Measurements from ENCODE around the gene DUOXA1.
"Not testable (repeated sequence)": the region's sequence is repeated elsewhere in the genome, so short reads cannot be mapped to it uniquely, and the experiment has no call there.

The DUOXA1 gene

DNA sequence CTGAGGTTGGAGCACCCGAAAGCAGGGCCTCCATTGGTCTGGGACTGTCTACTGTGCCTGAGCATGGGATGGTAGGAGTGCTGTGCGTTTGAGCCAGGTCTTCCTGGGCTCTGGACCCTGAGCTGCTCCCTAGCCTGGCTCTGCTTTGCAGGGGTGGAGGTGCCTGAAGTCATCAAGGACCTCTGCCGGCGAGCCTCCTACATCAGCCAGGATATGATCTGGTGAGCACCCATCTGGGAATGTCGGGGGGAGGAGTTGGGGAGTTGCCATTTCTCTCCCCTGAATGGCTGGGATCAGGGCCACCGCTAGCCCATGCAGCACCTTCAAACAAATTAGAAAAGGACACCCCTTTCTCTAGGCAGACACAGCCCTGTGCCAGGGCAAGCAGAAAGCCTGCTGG lies 20.8 kb upstream of the DUOXA1 start:
- no peak for DNase-seq (ENCODE audit: low read depth)

- DNase-seq (ENCODE audit: low read depth) = no peak
Observed at GRCh38 chr15:45149060-45149459, 19.4 kb upstream of the DUOXA1 start.

GRCh38 chr15:45148076-45149059 lies 18.7 kb upstream of the DUOXA1 start:
- DNase-seq (ENCODE audit: low read depth) = no peak

- DNase-seq (ENCODE audit: low read depth) = no peak
Observed at GRCh38 chr15:45147606-45148005, 17.9 kb upstream of the DUOXA1 start.

GRCh38 chr15:45146405-45146804 lies 16.7 kb upstream of the DUOXA1 start:
- DNase-seq (ENCODE audit: low read depth) = no peak

GRCh38 chr15:45144775-45145174 lies 15.1 kb upstream of the DUOXA1 start:
- DNase-seq (ENCODE audit: low read depth) = no peak

DNA sequence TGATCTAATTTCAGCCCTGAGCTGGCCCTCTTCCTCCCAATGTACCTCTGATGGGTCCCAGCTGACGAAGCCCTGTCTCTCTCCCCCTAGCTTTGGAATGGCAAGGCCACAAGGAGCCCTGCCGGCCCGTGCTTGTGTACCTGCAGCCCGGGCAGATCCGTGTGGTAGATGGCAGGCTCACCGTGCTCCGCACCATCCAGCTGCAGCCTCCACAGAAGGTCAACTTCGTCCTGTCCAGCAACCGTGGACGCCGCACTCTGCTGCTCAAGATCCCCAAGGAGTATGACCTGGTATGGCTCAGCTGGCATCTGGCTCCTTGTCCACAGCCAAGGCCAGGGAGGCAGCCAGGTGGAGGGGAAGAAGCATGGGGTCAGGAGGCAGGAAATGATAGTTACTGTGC lies 14.3 kb upstream of the DUOXA1 start:
- DNase-seq (ENCODE audit: low read depth) = no peak

- no peak for DNase-seq (ENCODE audit: low read depth)
Observed at GRCh38 chr15:45143056-45143455, 13.4 kb upstream of the DUOXA1 start.

- no peak for DNase-seq (ENCODE audit: low read depth)
Observed at GRCh38 chr15:45141386-45141785, 11.7 kb upstream of the DUOXA1 start.

GRCh38 chr15:45140557-45141250 lies 11.0 kb upstream of the DUOXA1 start:
- DNase-seq (ENCODE audit: low read depth) = no peak

DNA sequence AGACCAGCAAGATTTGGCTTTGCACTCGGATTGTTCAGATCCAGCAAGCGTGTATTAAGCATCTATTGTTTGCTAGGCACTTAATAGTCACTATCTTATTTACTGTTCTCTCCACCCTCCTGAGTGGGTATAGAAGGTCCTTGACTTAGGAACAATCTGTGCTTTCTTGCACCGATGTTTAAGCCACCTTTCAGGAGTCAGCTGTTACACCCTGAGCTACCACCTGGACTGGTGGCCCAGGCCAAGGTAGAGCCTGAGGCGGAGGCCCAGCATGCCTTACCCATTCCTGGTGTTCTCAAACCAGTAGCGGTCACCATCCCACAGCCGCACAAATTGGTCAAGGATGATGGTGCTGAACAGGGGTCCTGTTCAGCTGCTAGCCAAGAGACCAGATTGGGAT lies 10.1 kb upstream of the DUOXA1 start:
- DNase-seq (ENCODE audit: low read depth) = no peak

DNA sequence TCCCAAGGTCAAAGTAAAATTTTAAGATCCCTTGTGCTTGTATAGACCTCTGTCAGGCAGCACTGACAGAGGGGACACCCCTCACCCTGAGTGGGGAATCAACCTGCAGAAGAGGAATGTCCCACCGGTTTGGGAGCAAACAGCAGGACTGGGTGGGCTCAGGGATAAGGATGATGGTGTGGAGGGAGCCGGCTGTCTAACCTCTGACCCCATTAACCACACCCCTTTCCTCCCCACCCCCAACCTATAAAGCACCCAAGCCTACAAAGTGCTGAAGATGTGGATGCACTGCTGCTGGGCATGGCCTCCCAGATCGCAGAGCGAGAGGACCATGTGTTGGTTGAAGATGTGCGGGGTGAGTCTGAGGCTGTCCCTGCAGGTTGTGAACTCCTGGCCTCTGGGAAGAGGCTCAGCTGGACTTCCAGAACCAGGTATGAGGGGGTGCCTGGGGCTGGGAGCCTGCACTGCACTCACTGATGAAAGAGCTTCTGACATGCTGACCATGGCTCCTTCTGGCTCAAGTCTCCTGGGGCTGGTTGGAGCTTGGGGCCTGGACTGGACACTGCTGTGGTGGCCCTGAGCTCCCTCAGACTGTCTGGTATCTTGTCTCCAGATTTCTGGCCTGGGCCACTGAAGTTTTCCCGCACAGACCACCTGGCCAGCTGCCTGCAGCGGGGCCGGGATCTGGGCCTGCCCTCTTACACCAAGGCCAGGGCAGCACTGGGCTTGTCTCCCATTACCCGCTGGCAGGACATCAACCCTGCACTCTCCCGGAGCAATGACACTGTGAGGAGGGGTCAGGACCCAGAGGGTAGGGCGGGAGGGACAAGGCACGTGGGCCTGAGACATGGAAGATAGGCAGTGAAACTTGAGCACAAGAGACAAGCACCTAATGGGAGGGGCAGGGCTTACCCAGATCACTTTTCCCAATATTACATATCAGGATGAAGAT lies 9.4 kb upstream of the DUOXA1 start:
- no peak for DNase-seq (ENCODE audit: low read depth)

DNA sequence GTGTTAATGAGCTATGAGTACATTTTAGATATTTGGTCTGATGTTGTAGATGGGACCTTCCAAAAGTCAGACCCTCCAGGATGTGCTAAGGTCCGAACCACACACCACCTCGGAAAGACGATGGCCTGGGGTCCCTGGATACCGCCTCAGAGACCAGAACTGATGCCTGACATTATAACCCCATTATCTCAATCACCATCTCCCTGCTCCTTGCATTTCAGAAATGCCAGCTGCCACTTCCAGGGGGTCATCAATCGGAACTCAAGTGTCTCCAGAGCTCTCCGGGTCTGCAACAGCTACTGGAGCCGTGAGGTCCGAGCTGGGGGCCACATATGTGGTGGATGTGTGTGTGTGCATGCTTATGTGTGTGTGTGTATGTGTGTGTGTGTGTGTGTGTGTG lies 8.0 kb upstream of the DUOXA1 start:
- no peak for DNase-seq (ENCODE audit: low read depth)

DNA sequence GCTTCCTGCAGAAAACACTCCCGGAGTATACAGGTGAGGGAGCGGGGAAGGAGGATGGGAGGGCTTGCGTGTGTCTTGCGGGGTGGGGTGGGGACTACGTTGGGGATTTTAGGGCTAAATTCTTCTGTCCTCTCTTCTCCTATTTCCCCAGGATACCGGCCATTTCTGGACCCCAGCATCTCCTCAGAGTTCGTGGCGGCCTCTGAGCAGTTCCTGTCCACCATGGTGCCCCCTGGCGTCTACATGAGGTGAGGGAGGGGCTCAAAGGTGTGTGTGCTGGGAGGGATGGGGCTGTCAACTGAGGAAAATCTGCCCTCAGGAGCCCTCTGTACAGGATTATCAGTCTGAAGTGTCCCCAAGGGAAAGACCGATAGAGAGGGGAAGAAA lies 6.7 kb upstream of the DUOXA1 start:
- no peak for DNase-seq (ENCODE audit: low read depth)

- not testable (repeated sequence) for DNase-seq (ENCODE audit: low read depth)
Observed at GRCh38 chr15:45135705-45136377, 6.2 kb upstream of the DUOXA1 start.

DNA sequence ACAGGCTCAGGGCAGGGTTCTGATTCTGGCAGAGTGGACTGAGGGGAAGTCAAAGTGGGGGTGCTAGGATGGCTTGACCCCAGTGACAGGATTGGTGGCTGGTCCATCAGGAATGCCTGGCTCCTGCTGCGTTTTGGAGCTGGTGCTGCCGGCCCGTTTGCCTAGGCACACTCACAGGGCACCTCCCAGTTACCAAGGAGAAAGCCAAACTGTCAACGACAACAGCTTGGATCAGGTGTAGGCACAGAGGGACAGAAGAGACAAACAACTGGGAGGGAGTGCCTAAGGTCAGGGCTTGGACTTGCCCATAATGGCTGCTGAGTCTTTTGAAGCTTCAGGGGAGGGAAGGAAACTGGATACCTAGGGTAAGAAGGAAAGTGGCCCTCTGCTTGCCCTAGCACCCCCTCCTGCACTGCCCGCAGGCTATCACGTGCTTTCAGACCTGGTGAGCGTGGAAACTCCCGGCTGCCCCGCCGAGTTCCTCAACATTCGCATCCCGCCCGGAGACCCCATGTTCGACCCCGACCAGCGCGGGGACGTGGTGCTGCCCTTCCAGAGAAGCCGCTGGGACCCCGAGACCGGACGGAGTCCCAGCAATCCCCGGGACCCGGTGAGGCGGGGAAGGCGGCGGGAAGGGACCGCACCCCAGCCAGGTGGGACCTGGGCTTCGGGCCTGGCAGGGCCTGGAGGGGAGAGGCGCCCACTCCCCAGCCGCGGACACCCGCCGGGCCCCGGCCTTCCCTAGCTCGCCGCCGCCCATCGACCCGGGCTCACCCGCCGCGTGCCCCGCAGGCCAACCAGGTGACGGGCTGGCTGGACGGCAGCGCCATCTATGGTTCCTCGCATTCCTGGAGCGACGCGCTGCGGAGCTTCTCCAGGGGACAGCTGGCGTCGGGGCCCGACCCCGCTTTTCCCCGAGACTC lies 5.3 kb upstream of the DUOXA1 start:
- no peak for DNase-seq (ENCODE audit: low read depth)

- no peak for DNase-seq (ENCODE audit: low read depth)
Observed at GRCh38 chr15:45134046-45134445, 4.4 kb upstream of the DUOXA1 start.

- DNase-seq (ENCODE audit: low read depth) = no peak
Observed at GRCh38 chr15:45133561-45133920, 3.9 kb upstream of the DUOXA1 start.

GRCh38 chr15:45132844-45133560 lies 3.3 kb upstream of the DUOXA1 start:
- no peak for DNase-seq (ENCODE audit: low read depth)

DNA sequence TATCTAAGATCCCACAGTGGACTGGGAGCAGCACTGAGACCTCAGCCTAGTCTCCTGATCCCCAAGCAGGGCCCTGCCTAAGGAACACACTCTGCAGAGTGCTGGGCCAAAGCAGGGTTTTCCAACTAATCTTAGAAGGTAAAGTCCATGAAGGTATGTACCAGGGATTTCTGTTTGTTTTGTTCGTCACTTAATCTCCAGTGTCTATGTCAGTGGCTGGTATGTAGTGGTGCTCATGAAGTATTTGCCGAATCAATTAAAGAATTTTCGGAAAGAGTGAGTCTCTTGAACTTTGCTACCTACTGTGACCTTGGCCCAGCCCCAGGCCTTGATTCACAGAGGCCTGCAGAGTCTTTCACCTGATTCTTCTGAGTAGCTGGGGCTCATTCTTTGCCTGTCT lies 1.8 kb upstream of the DUOXA1 start:
- DNase-seq (ENCODE audit: low read depth) = no peak

All from GM04504 (cell line).